ENCODE results near the gene PCP2.

GRCh38 chr19:7661744-7662538 lies 28.4 kb upstream of the PCP2 start:
- TF ChIP-seq YY1 (IDR thresholded peaks at IDR 0.05; ENCODE audit: insufficient read depth, insufficient replicate concordance, low read depth, low read length) (no peak), CTCF (CRISPR knock-in tag; IDR thresholded peaks at IDR 0.05) (no peak), RBAK (CRISPR knock-in tag; IDR thresholded peaks at IDR 0.05) (no peak), ZNF335 (CRISPR knock-in tag; IDR thresholded peaks at IDR 0.05) (no peak), MXI1 (IDR thresholded peaks at IDR 0.05; ENCODE audit: borderline replicate concordance, low read depth, low read length) (no peak), DMAP1 (CRISPR knock-in tag; IDR thresholded peaks at IDR 0.05) (no peak), ZNF260 (CRISPR knock-in tag; IDR thresholded peaks at IDR 0.05; ENCODE audit: borderline replicate concordance, low read depth) (no peak), THAP8 (CRISPR knock-in tag; IDR thresholded peaks at IDR 0.05; ENCODE audit: borderline replicate concordance) (no peak), KMT2A (CRISPR knock-in tag; IDR thresholded peaks at IDR 0.05) (no peak), TFE3 (CRISPR knock-in tag; IDR thresholded peaks at IDR 0.05) (no peak), MAFK (conservative IDR thresholded peaks at IDR 0.05 in 1 of 2, IDR thresholded peaks at IDR 0.05 in 1 of 2; ENCODE audit: low read length in 2 of 2) (no peak), JUN (CRISPR knock-in tag; IDR thresholded peaks at IDR 0.05) (no peak), DBP (CRISPR knock-in tag; IDR thresholded peaks at IDR 0.05; ENCODE audit: not compliant biosample characterization) (no peak)
